ENCODE data around the gene RIMS4. TPM values are rescaled to one million over a fixed set of nuclear protein-coding genes. Genes with fewer than 3 reads are reported as not detected.

Gene RIMS4
- total RNA-seq, 1 experiment from 2014 or later, result 4.0 TPM

GRCh38 chr20:44856856-44857448 is 46.6 kb upstream of the RIMS4 start:
- Histone ChIP-seq H3K36me3 (ENCODE audit: control insufficient read depth, insufficient read depth, low read length) (no peaks in the 10 kb centered on the region), H3K27me3 (ENCODE audit: control insufficient read depth, insufficient read depth, low read length) (no peaks in the 10 kb centered on the region), H3K27ac (ENCODE audit: low read length) (no peak overlapping the region), H3K4me1 (ENCODE audit: control insufficient read depth, insufficient read depth, low read length) (no peaks in the 10 kb centered on the region), H3K9me3 (ENCODE audit: control insufficient read depth, insufficient read depth, low read depth, low read length) (no peaks in the 10 kb centered on the region), H3K4me3 (ENCODE audit: low read depth in 2 of 2, low read length in 2 of 2) (no peak overlapping the region)
- BruUV-seq (replicated peaks), result no TSS peak
- ChIA-PET POLR2A (no interaction called here), CTCF (interaction anchor here (0.6 kb wide), 1 partner anchor 22 kb away, joined by 3 read pairs; no protein-coding TSS in a partner anchor)
- TF ChIP-seq SIN3A (IDR thresholded peaks at IDR 0.05; ENCODE audit: borderline replicate concordance, insufficient read depth, low read depth, low read length) (no peak), TCF7L2 (IDR thresholded peaks at IDR 0.05; ENCODE audit: low read depth, low read length) (no peak), POLR2AphosphoS5 (IDR thresholded peaks at IDR 0.05; ENCODE audit: low read depth, low read length) (no peak)
- TF ChIP-seq, protein P1, sequence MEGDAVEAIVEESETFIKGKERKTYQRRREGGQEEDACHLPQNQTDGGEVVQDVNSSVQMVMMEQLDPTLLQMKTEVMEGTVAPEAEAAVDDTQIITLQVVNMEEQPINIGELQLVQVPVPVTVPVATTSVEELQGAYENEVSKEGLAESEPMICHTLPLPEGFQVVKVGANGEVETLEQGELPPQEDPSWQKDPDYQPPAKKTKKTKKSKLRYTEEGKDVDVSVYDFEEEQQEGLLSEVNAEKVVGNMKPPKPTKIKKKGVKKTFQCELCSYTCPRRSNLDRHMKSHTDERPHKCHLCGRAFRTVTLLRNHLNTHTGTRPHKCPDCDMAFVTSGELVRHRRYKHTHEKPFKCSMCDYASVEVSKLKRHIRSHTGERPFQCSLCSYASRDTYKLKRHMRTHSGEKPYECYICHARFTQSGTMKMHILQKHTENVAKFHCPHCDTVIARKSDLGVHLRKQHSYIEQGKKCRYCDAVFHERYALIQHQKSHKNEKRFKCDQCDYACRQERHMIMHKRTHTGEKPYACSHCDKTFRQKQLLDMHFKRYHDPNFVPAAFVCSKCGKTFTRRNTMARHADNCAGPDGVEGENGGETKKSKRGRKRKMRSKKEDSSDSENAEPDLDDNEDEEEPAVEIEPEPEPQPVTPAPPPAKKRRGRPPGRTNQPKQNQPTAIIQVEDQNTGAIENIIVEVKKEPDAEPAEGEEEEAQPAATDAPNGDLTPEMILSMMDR (IDR thresholded peaks at IDR 0.05), result no peak
- TF ChIP-seq, protein P2, sequence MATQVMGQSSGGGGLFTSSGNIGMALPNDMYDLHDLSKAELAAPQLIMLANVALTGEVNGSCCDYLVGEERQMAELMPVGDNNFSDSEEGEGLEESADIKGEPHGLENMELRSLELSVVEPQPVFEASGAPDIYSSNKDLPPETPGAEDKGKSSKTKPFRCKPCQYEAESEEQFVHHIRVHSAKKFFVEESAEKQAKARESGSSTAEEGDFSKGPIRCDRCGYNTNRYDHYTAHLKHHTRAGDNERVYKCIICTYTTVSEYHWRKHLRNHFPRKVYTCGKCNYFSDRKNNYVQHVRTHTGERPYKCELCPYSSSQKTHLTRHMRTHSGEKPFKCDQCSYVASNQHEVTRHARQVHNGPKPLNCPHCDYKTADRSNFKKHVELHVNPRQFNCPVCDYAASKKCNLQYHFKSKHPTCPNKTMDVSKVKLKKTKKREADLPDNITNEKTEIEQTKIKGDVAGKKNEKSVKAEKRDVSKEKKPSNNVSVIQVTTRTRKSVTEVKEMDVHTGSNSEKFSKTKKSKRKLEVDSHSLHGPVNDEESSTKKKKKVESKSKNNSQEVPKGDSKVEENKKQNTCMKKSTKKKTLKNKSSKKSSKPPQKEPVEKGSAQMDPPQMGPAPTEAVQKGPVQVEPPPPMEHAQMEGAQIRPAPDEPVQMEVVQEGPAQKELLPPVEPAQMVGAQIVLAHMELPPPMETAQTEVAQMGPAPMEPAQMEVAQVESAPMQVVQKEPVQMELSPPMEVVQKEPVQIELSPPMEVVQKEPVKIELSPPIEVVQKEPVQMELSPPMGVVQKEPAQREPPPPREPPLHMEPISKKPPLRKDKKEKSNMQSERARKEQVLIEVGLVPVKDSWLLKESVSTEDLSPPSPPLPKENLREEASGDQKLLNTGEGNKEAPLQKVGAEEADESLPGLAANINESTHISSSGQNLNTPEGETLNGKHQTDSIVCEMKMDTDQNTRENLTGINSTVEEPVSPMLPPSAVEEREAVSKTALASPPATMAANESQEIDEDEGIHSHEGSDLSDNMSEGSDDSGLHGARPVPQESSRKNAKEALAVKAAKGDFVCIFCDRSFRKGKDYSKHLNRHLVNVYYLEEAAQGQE (IDR thresholded peaks at IDR 0.05; ENCODE audit: insufficient read depth in 1 of 2, low read depth in 2 of 2, low read length in 1 of 2), result no peak
- ATAC-seq (no peak), DNase-seq (ENCODE audit: low read depth, low spot score) (no peak)
- in situ Hi-C loops (cut with HindIII; ENCODE audit: low pct_unique_long_range_greater_than_20kb, low sequenced_read_pairs), result no loop called here
- intact Hi-C loops (cut with micrococcal nuclease; ENCODE audit: unreplicated experiment), result no loop called here

DNA sequence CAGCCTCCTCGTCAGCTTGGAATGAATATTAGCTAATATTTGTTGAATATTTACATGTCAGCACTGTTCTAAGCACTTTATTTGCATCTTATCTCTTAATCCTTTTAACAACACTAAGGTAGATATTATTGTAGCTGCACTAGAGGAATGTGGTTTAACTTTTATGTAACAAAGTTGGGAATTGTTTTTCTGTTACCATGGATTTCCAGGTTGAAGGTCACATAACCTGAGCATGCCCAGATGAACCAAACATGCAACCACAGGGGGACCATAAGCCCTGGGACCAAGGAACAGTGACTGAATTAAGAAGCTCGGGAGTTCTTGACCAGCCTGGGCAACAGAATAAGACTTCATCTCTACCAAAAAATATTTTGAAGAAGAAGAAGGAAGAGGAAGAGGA is 46.1 kb upstream of the RIMS4 start:
- POLR2A ChIA-PET, result no interaction called here
- ATAC-seq (no peak), DNase-seq (ENCODE audit: low read depth, low spot score) (no peak)

More for the DNA sequence above, 46.1 kb upstream of the RIMS4 start:
- no TSS peak for BruUV-seq (replicated peaks)
- Histone ChIP-seq H3K9me3 (ENCODE audit: control insufficient read depth, insufficient read depth, low read depth, low read length) (no peaks in the 10 kb centered on the region), H3K4me3 (ENCODE audit: low read depth in 2 of 2, low read length in 2 of 2) (no peak overlapping the region), H3K27me3 (ENCODE audit: control insufficient read depth, insufficient read depth, low read length) (no peaks in the 10 kb centered on the region), H3K36me3 (ENCODE audit: control insufficient read depth, insufficient read depth, low read length) (no peaks in the 10 kb centered on the region), H3K27ac (ENCODE audit: low read length) (no peak overlapping the region), H3K4me1 (ENCODE audit: control insufficient read depth, insufficient read depth, low read length) (no peaks in the 10 kb centered on the region)
- intact Hi-C loops (cut with micrococcal nuclease; ENCODE audit: unreplicated experiment), result no loop called here
- TF ChIP-seq, protein P2 (IDR thresholded peaks at IDR 0.05; ENCODE audit: insufficient read depth in 1 of 2, low read depth in 2 of 2, low read length in 1 of 2), result no peak
- no peak for TF ChIP-seq SIN3A (IDR thresholded peaks at IDR 0.05; ENCODE audit: borderline replicate concordance, insufficient read depth, low read depth, low read length)
- no peak for TF ChIP-seq TCF7L2 (IDR thresholded peaks at IDR 0.05; ENCODE audit: low read depth, low read length)
- no peak for TF ChIP-seq POLR2AphosphoS5 (IDR thresholded peaks at IDR 0.05; ENCODE audit: low read depth, low read length)
- TF ChIP-seq, protein P1 (IDR thresholded peaks at IDR 0.05), result no peak
- CTCF ChIA-PET, result interaction anchor here (0.6 kb wide), 1 partner anchor 23 kb away, joined by 3 read pairs; no protein-coding TSS in a partner anchor
- in situ Hi-C loops (cut with HindIII; ENCODE audit: low pct_unique_long_range_greater_than_20kb, low sequenced_read_pairs), result no loop called here
